ENCODE measurements around the gene DZIP1.

GRCh38 chr13:95585867-95586266 is 58.6 kb downstream of the DZIP1 start:
- no peak for TF ChIP-seq ETV6 (CRISPR knock-in tag; IDR thresholded peaks at IDR 0.05)
- no peak for TF ChIP-seq ZNF281 (CRISPR knock-in tag; IDR thresholded peaks at IDR 0.05)
- no peak for TF ChIP-seq NFE2L1 (CRISPR knock-in tag; IDR thresholded peaks at IDR 0.05)
- TF ChIP-seq CTCF (IDR thresholded peaks at IDR 0.05): no peak
- TF ChIP-seq ZBTB21 (CRISPR knock-in tag; IDR thresholded peaks at IDR 0.05; ENCODE audit: borderline replicate concordance): no peak
- TF ChIP-seq ATF1 (CRISPR knock-in tag; IDR thresholded peaks at IDR 0.05): no peak
